ENCODE results near the gene RPS6KL1. TPM values are rescaled to one million over a fixed set of nuclear protein-coding genes. Genes with fewer than 3 reads are reported as not detected.

RPS6KL1 gene
- total RNA-seq = 1 to 10 TPM; 5.8 to 5.9 TPM
- polyA plus RNA-seq = 1 to 10 TPM; 1.1 to 1.9 TPM

GRCh38 chr14:74922752-74923401 is at the start of gene RPS6KL1:
RPS6KL1 (minus strand) TSS chr14:74923260; CDS start chr14:74921541, 1,719 bp downstream.
- no peak within 1 kb of the TSS for H3K9ac ChIP-seq (ENCODE audit: low read depth in 1 of 2, low read length in 2 of 2)
- peak; percentile 81 for DNase-seq (ENCODE audit: low spot score)
- H3K9me3 ChIP-seq (ENCODE audit: control insufficient read depth in 4 of 4, low read length in 3 of 4) = no peaks in the 10 kb centered on the region
- peaks cover 0 to 2% (median 0%) of the 10 kb centered on the region in 4 donors for H3K27me3 ChIP-seq (ENCODE audit: control insufficient read depth in 4 of 4, insufficient read depth in 4 of 4, low read length in 3 of 4)
- no peaks in the 10 kb centered on the region for H3K36me3 ChIP-seq (ENCODE audit: control insufficient read depth in 4 of 4, insufficient read depth in 3 of 4, low read depth in 1 of 4, low read length in 3 of 4)
- TF ChIP-seq CTCF (IDR thresholded peaks at IDR 0.05; ENCODE audit: low read depth, low read length, missing input control) (no peak), MAX (IDR thresholded peaks at IDR 0.05) (no peak), REST (IDR thresholded peaks at IDR 0.05) (no peak), YY1 (IDR thresholded peaks at IDR 0.05) (no peak), FOXA2 (IDR thresholded peaks at IDR 0.05) (no peak), ATF3 (IDR thresholded peaks at IDR 0.05) (no peak), JUND (IDR thresholded peaks at IDR 0.05) (no peak)
- H3K27ac ChIP-seq (ENCODE audit: low read depth in 1 of 2, low read length in 2 of 2) = no peak within 1 kb of the TSS
- WGBS = 7% methylated on average over 51 of the region's 51 CpGs
- peak within 1 kb of the TSS; percentile 63 to 77 (median 67) for H3K4me3 ChIP-seq (ENCODE audit: low read depth in 1 of 3, low read length in 3 of 3)
- peaks cover 0 to 11% (median 3%) of the 10 kb centered on the region in 4 donors for H3K4me1 ChIP-seq (ENCODE audit: control insufficient read depth in 4 of 4, insufficient read depth in 4 of 4, low read length in 3 of 4)

GRCh38 chr14:74968811-74969210 is 45.8 kb upstream of the RPS6KL1 start:
- no peaks in the 10 kb centered on the region for H3K4me1 ChIP-seq (ENCODE audit: control insufficient read depth in 4 of 4, insufficient read depth in 4 of 4, low read length in 3 of 4)

More at GRCh38 chr14:74968811-74969210, 45.8 kb upstream of the RPS6KL1 start:
- no peak overlapping the region for H3K9ac ChIP-seq (ENCODE audit: low read depth in 1 of 2, low read length in 2 of 2)
- H3K27me3 ChIP-seq (ENCODE audit: control insufficient read depth in 4 of 4, insufficient read depth in 4 of 4, low read length in 3 of 4) = no peaks in the 10 kb centered on the region
- no peak overlapping the region for H3K27ac ChIP-seq (ENCODE audit: low read depth in 1 of 2, low read length in 2 of 2)
- no peak for DNase-seq (ENCODE audit: low spot score)
- no peak overlapping the region for H3K4me3 ChIP-seq (ENCODE audit: low read depth in 1 of 3, low read length in 3 of 3)
- H3K9me3 ChIP-seq (ENCODE audit: control insufficient read depth in 4 of 4, low read length in 3 of 4) = no peaks in the 10 kb centered on the region
- TF ChIP-seq ZBTB33 (IDR thresholded peaks at IDR 0.05) = no peak
- TF ChIP-seq SP1 (IDR thresholded peaks at IDR 0.05) = no peak
- TF ChIP-seq TAF1 (conservative IDR thresholded peaks at IDR 0.05) = no peak
- TF ChIP-seq FOXA1 (IDR thresholded peaks at IDR 0.05) = no peak
- TF ChIP-seq FOXA2 (IDR thresholded peaks at IDR 0.05) = no peak
- TF ChIP-seq EGR1 (IDR thresholded peaks at IDR 0.05; ENCODE audit: low read depth in 2 of 2) = no peak
- TF ChIP-seq YY1 (IDR thresholded peaks at IDR 0.05) = no peak
- no peak for TF ChIP-seq REST (IDR thresholded peaks at IDR 0.05)
- H3K36me3 ChIP-seq (ENCODE audit: control insufficient read depth in 4 of 4, insufficient read depth in 3 of 4, low read depth in 1 of 4, low read length in 3 of 4) = no peaks in the 10 kb centered on the region
- WGBS = 76% methylated on average over 1 of the region's 1 CpG
